CD4-positive, alpha-beta T cell treated with Interleukin-1 beta for 1 hour (primary cell): ENCODE measurements around the gene SLC11A1.
A peak's percentile ranks its signal among the peaks of the same experiment; 100 is the strongest.

Source experiments
- DNase-seq, 2 donors: peaks; one replicate each; pipeline ENCODE4 v3.0.0-alpha.2; 2020 to 2022

SLC11A1 gene

GRCh38 chr2:218367415-218368149 is 14.5 kb upstream of the SLC11A1 start:
- peak; percentile 83 to 88 for DNase-seq

DNA sequence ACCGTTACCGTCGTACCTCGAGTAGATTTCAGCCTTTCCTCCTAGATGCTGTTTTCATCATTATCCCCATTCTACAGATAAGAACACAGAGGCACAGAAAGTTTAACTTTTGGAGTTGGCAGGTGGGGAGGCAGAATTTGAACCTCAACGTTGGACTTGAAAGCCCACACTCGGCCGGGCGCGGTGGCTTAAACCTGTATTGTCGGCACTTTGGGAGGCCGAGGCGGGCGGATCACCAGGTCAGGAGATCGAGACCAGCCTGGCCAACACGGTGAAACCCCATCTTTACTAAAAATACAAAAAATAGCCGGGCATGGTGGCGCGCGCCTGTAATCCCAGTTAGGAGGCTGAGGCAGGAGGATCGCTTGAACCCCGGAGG is 13.9 kb upstream of the SLC11A1 start:
- DNase-seq, result no peak

- DNase-seq, result peak in 1 of 2 donors; percentile 46
Observed at GRCh38 chr2:218368621-218369153, 13.4 kb upstream of the SLC11A1 start.

DNA sequence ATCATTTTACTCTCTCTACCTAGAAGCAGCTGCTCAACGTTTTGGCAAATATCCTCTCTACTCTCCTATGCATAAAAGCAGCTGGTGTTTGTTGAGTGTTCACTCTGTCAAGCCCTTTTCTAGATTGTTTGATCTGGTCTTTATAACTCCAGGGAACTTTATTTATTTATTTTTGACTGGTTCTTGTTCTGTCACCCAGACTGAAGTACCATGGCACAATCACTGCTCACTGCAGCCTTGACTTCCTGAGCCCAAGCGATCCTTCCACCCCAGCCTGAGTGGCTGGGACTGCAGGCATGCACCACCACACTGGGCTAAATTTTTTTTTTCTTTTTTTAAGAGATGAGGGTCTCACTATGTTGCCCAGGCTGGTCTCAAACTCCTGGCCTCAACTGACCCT is 12.7 kb upstream of the SLC11A1 start:
- no peak for DNase-seq

DNA sequence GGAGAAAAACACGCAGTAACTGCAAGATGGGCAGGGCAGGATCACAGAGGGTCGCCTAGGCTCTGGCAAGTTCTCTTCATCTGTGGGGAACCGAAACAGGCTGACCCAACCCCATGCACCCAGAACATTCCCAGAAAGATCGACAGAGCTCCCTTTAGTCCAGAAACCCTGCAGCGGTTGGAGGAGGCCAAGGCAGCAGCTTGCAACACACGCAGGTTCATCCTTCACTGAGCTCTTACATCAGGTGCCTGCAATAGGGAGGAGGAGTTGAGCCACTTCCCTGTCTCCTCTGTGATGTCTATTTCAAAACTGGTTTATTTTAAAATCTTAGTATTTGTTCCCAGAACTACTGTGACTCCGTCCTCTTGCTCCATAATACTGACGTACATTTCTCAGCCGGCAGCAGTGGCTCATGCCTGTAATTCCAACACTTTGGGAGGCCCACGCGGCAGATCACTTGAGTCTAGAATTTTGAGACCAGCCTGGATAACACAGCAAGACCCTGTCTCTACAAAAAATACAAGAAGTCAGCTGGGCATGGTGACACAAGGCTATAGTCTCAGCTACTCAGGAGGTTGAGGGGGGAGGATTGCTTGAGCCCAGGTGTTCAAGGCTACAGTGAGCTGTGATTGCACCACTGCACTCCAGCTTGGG is 11.5 kb upstream of the SLC11A1 start:
- DNase-seq, result peak in 1 of 2 donors; percentile 68

GRCh38 chr2:218371983-218372350 is 10.1 kb upstream of the SLC11A1 start:
- DNase-seq, result no peak

GRCh38 chr2:218374795-218375194 is 7.3 kb upstream of the SLC11A1 start:
- no peak for DNase-seq

- DNase-seq, result no peak
Observed at GRCh38 chr2:218375212-218375611, 6.9 kb upstream of the SLC11A1 start.

- peak in 1 of 2 donors; percentile 66 for DNase-seq
Observed at GRCh38 chr2:218378053-218378452, 4.0 kb upstream of the SLC11A1 start.

DNA sequence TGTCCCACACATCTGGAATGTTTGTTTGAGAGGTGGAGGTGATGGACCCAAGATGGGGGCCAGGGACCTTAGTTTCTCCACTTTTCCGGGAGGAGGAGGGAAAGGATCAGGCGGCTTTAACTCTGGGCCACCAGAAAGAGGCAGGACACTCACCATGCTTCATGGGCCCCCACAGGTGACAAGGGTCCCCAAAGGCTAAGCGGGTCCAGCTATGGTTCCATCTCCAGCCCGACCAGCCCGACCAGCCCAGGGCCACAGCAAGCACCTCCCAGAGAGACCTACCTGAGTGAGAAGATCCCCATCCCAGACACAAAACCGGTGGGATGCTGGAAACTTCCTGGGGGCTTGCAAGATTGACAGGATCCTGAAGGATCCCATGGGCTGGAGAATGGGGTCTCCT is 712 bp downstream of the SLC11A1 start:
- DNase-seq, result no peak

DNA sequence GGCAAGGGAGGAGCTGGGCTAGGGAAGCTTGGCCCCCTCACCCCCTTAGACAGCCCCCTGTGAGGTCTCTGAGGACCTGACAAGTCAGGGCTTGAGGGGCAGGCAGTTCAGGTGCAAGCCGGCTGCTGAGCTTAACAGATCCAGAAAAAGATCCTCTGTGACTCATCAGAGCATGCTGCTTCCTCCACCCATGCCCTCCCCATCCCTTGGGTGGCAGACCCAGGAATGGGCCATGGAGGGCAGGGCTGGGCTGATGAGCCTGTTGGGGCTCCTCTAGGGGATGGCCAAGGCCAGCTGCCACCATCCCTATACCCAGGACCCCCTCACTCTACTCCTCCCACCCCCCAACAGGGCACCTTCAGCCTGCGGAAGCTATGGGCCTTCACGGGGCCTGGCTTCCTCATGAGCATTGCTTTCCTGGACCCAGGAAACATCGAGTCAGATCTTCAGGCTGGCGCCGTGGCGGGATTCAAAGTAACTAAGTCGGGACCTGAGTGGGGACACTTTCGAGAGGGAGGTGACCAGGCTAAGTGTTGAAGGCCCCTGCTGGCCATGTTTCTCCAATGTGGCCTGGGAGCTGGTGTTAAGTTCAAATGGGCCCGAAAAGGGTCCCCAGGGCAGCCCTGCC is 1.9 kb downstream of the SLC11A1 start:
- DNase-seq, result peak in 1 of 2 donors; percentile 35

DNA sequence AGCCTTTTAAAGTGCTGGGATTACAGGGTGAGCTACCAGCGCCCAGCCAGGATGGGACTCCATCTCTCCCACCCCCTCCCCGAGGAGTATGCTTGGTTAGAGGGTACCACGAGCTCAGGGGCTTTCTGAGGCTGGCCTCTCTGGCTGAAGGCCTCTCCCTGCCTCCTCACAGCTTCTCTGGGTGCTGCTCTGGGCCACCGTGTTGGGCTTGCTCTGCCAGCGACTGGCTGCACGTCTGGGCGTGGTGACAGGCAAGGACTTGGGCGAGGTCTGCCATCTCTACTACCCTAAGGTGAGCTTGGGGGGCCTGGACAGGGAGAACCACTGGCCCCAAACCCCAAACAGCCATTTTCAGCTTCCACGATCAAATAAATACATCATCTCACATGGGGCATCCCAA is 2.9 kb downstream of the SLC11A1 start:
- no peak for DNase-seq

DNA sequence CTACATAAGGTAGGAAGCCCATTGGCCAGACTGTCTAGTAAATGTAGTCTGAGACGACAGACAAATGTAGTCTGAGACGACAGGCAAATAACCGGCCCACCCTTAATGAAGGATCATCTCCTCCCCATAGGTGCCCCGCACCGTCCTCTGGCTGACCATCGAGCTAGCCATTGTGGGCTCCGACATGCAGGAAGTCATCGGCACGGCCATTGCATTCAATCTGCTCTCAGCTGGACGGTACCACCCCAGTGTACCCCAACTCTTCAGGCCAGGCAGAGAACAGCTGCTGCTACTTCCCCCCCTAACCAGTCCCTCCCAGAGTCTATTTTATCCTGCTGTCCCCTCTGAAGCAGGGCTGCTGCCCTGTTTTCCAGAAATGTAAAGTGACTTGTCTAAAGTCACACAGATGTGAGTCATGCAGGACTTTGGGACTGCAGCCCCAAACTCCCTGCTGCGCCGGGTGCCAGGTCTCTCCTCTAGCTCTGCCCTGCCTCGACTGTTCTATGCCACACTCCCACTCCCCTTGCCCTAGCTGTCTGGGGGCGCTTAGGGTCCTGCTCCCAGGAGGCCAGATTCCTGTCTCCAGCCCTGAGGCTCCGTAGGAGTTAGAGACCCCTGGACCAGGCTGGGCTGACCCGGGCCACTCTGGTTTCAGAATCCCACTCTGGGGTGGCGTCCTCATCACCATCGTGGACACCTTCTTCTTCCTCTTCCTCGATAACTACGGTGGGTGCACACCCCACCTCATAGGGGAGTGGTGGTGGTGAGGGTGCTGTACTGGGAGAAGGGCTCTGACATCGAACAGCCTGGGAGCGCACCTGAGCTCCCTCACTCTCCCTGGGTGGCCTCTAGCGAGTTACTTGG is 4.7 kb downstream of the SLC11A1 start:
- DNase-seq, result no peak

- peak in 1 of 2 donors; percentile 48 for DNase-seq
Observed at GRCh38 chr2:218387369-218388194, 5.5 kb downstream of the SLC11A1 start.

- no peak for DNase-seq
Observed at GRCh38 chr2:218389333-218390150, 7.5 kb downstream of the SLC11A1 start.

DNA sequence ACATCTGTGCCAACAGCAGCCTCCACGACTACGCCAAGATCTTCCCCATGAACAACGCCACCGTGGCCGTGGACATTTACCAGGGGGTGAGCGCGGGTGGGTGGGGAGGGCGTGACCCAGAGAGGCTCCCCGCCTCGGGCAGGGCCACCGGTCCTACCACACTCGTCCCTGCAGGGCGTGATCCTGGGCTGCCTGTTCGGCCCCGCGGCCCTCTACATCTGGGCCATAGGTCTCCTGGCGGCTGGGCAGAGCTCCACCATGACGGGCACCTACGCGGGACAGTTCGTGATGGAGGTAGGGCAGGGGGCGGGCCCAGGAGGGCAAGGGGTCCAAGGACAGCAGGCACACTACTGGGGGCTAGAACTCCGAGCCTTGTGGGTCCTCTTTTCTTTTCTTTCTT is 9.1 kb downstream of the SLC11A1 start:
- no peak for DNase-seq

DNA sequence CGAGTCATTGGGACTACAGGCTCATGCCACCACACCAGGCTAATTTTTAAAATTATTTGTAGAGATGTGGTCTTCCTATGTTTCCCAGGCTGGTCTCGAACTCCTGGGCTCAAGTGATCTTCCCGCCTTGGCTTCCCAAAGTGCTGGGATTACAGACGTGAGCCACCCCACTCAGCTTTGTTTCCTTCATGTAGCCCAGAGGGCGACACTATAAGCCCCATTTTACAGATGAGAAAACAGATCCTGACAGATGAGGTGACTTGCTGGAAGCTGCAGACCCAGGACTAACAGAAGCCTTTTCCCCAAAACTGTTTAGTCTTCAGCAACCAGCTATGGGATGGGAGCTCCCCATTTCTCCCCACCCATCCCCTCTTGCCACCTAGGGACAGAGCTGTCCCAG is 10.4 kb downstream of the SLC11A1 start:
- no peak for DNase-seq

GRCh38 chr2:218392891-218393462 is 10.9 kb downstream of the SLC11A1 start:
- no peak for DNase-seq

- DNase-seq, result peak; percentile 35 to 44
Observed at GRCh38 chr2:218393750-218394290, 11.7 kb downstream of the SLC11A1 start.
